ENCODE measurements around the gene HOXA11. TPM values are rescaled to one million over a fixed set of nuclear protein-coding genes. Genes with fewer than 3 reads are reported as not detected.
A peak's percentile ranks its signal among the peaks of the same experiment; 100 is the strongest.

HOXA11 gene
- total RNA-seq, 2 donors from 2014 or later: not detected

DNA sequence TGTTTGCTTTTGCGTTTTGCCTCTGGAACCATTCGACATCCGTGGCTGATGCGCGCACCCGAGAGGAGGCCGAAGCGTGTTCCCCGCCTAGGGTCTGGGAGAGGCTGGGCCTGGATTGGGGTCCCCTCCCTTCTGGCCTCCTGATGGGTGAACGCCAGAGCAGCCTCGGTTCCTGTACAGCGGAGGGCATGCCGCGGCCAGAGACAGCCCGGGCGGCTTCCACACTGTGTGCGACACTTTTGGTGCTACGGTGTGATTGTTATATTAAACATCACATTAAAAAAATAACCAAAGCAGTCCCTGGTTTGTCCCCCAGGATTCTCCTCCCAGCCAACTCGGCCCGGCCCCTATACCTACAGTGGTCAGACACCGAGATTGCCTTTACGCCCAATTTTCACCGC, 24.9 kb downstream of the HOXA11 start:
- Histone ChIP-seq H3K36me3 (no peaks in the 10 kb centered on the region), H3K9me3 (no peaks in the 10 kb centered on the region), H3K4me3 (peak overlapping the region; percentile 38 to 60), H3K27me3 (peaks cover 56 to 82% of the 10 kb centered on the region in 2 donors), H3K4me1 (peaks cover 0 to 53% of the 10 kb centered on the region in 2 donors), H3K27ac (no peak overlapping the region)
- TF ChIP-seq, protein P1, sequence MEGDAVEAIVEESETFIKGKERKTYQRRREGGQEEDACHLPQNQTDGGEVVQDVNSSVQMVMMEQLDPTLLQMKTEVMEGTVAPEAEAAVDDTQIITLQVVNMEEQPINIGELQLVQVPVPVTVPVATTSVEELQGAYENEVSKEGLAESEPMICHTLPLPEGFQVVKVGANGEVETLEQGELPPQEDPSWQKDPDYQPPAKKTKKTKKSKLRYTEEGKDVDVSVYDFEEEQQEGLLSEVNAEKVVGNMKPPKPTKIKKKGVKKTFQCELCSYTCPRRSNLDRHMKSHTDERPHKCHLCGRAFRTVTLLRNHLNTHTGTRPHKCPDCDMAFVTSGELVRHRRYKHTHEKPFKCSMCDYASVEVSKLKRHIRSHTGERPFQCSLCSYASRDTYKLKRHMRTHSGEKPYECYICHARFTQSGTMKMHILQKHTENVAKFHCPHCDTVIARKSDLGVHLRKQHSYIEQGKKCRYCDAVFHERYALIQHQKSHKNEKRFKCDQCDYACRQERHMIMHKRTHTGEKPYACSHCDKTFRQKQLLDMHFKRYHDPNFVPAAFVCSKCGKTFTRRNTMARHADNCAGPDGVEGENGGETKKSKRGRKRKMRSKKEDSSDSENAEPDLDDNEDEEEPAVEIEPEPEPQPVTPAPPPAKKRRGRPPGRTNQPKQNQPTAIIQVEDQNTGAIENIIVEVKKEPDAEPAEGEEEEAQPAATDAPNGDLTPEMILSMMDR (IDR thresholded peaks at IDR 0.05): no peak
- DNase-seq (ENCODE audit: low spot score): no peak

DNA sequence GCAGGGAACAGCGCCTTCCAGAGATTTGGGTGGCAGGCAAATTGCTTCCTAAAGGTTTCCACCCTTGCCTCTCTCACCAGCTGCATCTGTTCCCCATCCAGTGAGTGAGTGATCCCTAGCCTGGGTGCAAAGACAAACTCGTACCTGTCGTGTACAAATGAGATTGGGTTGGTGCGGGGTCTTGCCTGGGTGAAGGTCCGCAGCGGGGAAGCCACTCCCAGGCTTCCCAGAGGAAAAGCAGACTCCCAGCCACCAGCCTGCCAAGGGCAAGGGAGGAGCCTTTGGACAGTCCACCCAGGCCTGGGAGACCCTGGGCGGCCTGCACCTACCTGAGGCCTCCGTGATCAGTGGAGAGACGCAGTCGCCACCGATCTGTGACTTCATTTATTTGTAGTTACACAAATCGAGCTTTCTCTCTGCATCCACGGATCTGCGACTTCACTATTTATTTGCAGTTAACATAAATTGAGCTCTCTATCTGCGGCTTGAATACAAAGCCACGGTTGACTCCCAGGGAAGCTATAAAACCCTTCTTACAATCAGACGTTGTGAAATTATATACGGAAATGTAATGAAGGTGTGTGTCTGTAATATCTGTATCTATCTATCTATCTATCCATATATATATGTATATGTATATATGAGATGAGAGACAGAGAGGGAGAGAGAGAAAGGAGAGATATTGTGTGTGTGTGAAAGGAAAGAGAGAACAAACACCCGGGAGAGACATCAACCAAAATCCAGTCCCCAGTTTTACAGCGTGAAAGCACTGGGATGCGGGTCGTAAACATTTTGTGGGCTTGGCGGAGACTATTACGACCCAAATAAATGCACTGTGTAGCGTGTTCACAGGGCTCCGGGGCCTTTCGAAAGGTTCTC, 25.5 kb downstream of the HOXA11 start:
- Histone ChIP-seq H3K9me3 (no peaks in the 10 kb centered on the region), H3K4me3 (no peak overlapping the region), H3K27ac (no peak overlapping the region), H3K4me1 (peaks cover 0 to 53% of the 10 kb centered on the region in 2 donors), H3K36me3 (no peaks in the 10 kb centered on the region), H3K27me3 (peaks cover 53 to 82% of the 10 kb centered on the region in 2 donors)
- no peak for DNase-seq (ENCODE audit: low spot score)
- TF ChIP-seq, protein P1 (IDR thresholded peaks at IDR 0.05): no peak

DNA sequence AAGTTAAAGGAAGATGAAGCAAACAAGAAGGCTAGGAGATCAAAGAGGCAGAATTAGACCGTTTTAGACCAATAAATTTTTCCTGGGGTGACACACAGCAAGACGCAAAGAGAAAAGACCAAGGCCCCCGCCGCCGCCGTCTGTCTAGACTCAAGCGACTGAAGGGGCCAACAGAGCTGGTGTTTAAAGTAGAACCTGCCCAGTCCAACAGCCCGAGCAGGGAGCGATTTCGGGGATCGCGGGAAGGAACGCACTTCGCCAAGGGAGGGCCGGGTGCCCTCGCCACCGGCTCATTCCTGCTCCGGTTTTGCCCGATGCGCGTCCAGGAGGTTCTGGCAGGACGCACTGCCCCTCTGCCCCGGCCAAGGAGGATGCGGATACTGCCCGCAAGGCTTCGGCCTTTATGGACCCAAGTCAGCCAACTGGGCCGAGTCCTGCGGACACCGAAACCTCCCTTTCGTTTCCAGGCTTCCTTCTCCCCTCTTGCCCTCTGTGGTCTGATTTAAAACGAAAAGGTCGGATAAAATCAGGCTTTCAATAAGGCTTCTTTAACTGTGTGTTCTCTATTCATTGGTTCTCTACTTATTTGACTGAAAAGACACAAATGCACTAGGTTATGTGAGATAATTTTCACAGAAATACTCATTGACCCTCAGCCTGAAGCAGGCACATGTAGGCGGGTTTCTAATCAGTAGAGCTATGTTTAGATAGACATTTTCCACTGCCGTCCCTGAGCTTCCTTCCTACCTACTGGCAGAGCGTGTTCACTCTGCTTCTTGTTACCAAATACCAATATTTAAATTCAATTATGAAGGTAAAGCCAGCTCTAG, 26.4 kb downstream of the HOXA11 start:
- H3K4me3 ChIP-seq: no peak overlapping the region
- H3K27me3 ChIP-seq: peaks cover 47 to 82% of the 10 kb centered on the region in 2 donors
- no peaks in the 10 kb centered on the region for H3K36me3 ChIP-seq
- no peaks in the 10 kb centered on the region for H3K9me3 ChIP-seq
- no peak for DNase-seq (ENCODE audit: low spot score)
- no peak overlapping the region for H3K27ac ChIP-seq
- TF ChIP-seq, protein P1 (IDR thresholded peaks at IDR 0.05): no peak
- peaks cover 0 to 49% of the 10 kb centered on the region in 2 donors for H3K4me1 ChIP-seq

DNA sequence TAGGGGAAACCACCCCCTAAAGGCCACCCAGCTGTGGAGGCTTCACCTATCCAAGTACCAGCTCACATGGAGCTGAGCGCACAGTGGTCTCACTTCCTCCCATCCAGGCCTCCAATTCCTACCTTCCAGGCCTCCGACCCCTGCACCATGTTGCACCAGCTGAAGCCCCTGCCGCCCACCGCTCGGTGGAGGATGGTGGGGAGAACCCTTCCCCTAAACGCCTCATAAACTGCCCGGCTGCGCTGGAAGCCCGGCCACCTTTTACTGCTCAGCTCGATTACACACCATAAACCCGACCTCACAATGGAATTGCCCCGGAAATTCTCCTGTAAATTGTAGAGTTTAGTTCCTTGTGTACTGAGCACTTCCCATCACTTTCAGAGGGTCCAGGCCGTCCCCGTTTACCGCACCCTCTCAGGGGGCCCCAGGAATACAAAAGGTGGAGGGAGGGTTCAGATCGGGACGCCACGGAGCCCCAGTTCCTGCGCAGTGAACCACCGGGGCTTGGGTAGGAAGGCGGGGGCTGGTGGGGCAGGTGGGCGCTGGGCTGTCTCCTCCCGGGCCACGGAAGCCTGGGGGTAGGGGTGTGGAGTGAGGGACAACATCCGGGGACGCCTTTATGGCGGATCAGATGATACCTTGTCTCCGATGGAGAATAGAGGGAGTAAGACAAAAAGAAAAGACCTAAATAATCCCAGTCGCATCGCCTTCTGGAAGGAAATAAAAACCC, 27.2 kb downstream of the HOXA11 start:
- H3K4me3 ChIP-seq: no peak overlapping the region
- TF ChIP-seq, protein P1 (IDR thresholded peaks at IDR 0.05): no peak
- no peaks in the 10 kb centered on the region for H3K9me3 ChIP-seq
- peaks cover 0 to 49% of the 10 kb centered on the region in 2 donors for H3K4me1 ChIP-seq
- H3K27ac ChIP-seq: no peak overlapping the region
- H3K27me3 ChIP-seq: peaks cover 52 to 85% of the 10 kb centered on the region in 2 donors
- H3K36me3 ChIP-seq: no peaks in the 10 kb centered on the region
- DNase-seq (ENCODE audit: low spot score): no peak

DNA sequence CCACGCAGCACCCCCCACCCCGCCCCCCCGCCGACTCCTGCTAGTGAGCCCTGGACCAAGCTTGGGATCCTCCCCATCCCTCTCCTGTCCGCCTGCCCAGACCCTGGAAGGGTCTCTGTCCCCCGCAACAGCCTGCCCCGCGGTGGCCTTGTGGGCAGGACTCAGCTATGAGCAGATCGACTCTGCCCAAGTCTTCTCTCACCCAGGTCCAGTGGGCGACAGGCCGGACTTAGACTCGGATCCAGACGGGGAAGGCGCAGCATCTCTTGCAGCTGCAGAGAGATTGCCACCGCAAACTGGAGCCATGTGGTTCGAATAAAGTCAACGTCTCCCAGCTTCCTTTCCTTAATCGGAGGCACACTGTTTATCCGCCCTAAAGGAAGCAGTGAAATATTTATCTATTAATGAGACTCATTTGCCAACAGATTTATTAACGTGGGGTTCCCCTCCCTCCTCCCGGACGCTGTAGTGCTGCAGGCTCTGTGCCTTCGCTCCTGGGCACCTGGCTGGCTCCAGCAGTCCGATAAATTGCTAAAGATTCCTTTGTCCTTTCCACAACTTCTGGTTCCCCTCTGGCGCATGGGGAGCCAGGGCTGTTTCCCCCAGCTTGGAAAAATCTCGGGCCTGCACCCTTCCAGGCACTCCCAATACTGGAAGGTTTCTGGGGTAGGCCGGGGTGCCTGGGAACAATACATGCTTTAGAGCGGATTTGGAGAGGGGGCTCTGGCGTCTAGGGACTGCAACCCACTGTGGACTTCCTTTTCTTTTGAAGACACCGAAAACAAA, 27.9 kb downstream of the HOXA11 start:
- no peaks in the 10 kb centered on the region for H3K36me3 ChIP-seq
- H3K27ac ChIP-seq: no peak overlapping the region
- H3K4me3 ChIP-seq: peak overlapping the region in 1 of 2 donors; percentile 13
- H3K9me3 ChIP-seq: no peaks in the 10 kb centered on the region
- DNase-seq (ENCODE audit: low spot score): no peak
- peaks cover 0 to 57% of the 10 kb centered on the region in 2 donors for H3K4me1 ChIP-seq
- TF ChIP-seq, protein P1 (IDR thresholded peaks at IDR 0.05): no peak
- peaks cover 59 to 88% of the 10 kb centered on the region in 2 donors for H3K27me3 ChIP-seq
